ACC112 (cell line): ENCODE results near the gene NTPCR.

ENCODE experiments used
- H2AFZ ChIP-seq: fragments of 200-600 bp; sonication (generic); one replicate; pipeline ENCODE4 v1.6.0; 2017; ENCODE audit warnings: antibody characterized with exemption, low read length; ENCODE audit not compliant: unreplicated experiment
- H3K27ac ChIP-seq: fragments of 200-600 bp; sonication (generic); 2 replicates; pipeline ENCODE4 v1.5.1; 2014; ENCODE audit warnings: low read depth, mild to moderate bottlenecking, antibody characterized with exemption, low read length, moderate library complexity
- H3K27me3 ChIP-seq: fragments of 200-600 bp; sonication (generic); 2 replicates; pipeline ENCODE4 v1.6.1; 2014; ENCODE audit warnings: mild to moderate bottlenecking, antibody characterized with exemption, low read length, moderate library complexity, mixed read lengths; ENCODE audit not compliant: insufficient read depth
- H3K36me3 ChIP-seq: fragments of 200-600 bp; sonication (generic); 2 replicates; pipeline ENCODE4 v1.6.1; 2016; ENCODE audit warnings: mild to moderate bottlenecking, antibody characterized with exemption, low read length, moderate library complexity, mixed read lengths; ENCODE audit not compliant: insufficient read depth
- H3K4me1 ChIP-seq: fragments of 200-600 bp; sonication (generic); one replicate; pipeline ENCODE4 v1.6.1; 2016; ENCODE audit warnings: low read length, mixed read lengths; ENCODE audit not compliant: insufficient read depth, unreplicated experiment, control insufficient read depth
- H3K4me3 ChIP-seq: fragments of 200-600 bp; sonication (generic); 2 replicates; pipeline ENCODE4 v1.5.1; 2014; ENCODE audit warnings: mild to moderate bottlenecking, low read depth, low read length
- H3K79me2 ChIP-seq: fragments of 200-600 bp; sonication (generic); one replicate; pipeline ENCODE4 v1.6.0; 2016; ENCODE audit warnings: low read length; ENCODE audit not compliant: control insufficient read depth, unreplicated experiment, insufficient read depth

NTPCR gene

GRCh38 chr1:233031521-233031920, 81.1 kb downstream of the NTPCR start:
- Histone ChIP-seq H3K36me3 (no peaks in the 10 kb centered on the region), H3K27me3 (no peaks in the 10 kb centered on the region), H3K4me1 (peaks cover 9% of the 10 kb centered on the region), H3K79me2 (no peaks in the 10 kb centered on the region), H2AFZ (no peak overlapping the region), H3K27ac (no peak overlapping the region), H3K4me3 (no peak overlapping the region)

GRCh38 chr1:233032916-233033315, 82.5 kb downstream of the NTPCR start:
- Histone ChIP-seq H3K79me2 (no peaks in the 10 kb centered on the region), H3K36me3 (no peaks in the 10 kb centered on the region), H3K4me1 (peaks cover 9% of the 10 kb centered on the region), H2AFZ (no peak overlapping the region), H3K27me3 (no peaks in the 10 kb centered on the region), H3K27ac (no peak overlapping the region), H3K4me3 (no peak overlapping the region)

GRCh38 chr1:233033361-233033760, 83.0 kb downstream of the NTPCR start:
- Histone ChIP-seq H3K36me3 (no peaks in the 10 kb centered on the region), H3K27me3 (no peaks in the 10 kb centered on the region), H3K79me2 (no peaks in the 10 kb centered on the region), H2AFZ (no peak overlapping the region), H3K27ac (no peak overlapping the region), H3K4me3 (no peak overlapping the region), H3K4me1 (peaks cover 9% of the 10 kb centered on the region)
